Right hindlimb (tissue), 1 donor: Measurements from ENCODE around the gene TMEM9B.
"Not testable (repeated sequence)": the region's sequence is repeated elsewhere in the genome, so short reads cannot be mapped to it uniquely, and the experiment has no call there.

Experiments
- DNase-seq: peaks from one replicate; pipeline ENCODE4 v3.0.0-alpha.2; 2018

TMEM9B gene

GRCh38 chr11:8971924-8972316 is 7.7 kb upstream of the TMEM9B start:
- DNase-seq = no peak

GRCh38 chr11:8971196-8971923 is 7.1 kb upstream of the TMEM9B start:
- no peak for DNase-seq

GRCh38 chr11:8967184-8967583 is 2.9 kb upstream of the TMEM9B start:
- no peak for DNase-seq

GRCh38 chr11:8963569-8964323 is 496 bp downstream of the TMEM9B start:
- peak; percentile 28 for DNase-seq

GRCh38 chr11:8962841-8963240 is 1.4 kb downstream of the TMEM9B start:
- DNase-seq = no peak

GRCh38 chr11:8961401-8961800 is 2.8 kb downstream of the TMEM9B start:
- DNase-seq = no peak

- DNase-seq = peak; percentile 37
Measured at GRCh38 chr11:8959546-8960166, 4.6 kb downstream of the TMEM9B start.

GRCh38 chr11:8956860-8957259 is 7.4 kb downstream of the TMEM9B start:
- DNase-seq = no peak

GRCh38 chr11:8948886-8949285 is 15.4 kb downstream of the TMEM9B start:
- DNase-seq = no peak

- no peak for DNase-seq
Measured at GRCh38 chr11:8947230-8947943, 16.9 kb downstream of the TMEM9B start.

- DNase-seq = no peak
Measured at GRCh38 chr11:8942518-8943066, 21.6 kb downstream of the TMEM9B start, which contains the start of gene ASCL3. ASCL3 (minus strand) TSS chr11:8943016; CDS start chr11:8938161, 4,855 bp downstream.

- DNase-seq = no peak
Measured at GRCh38 chr11:8941341-8942103, 22.7 kb downstream of the TMEM9B start.

GRCh38 chr11:8937659-8938058 is 26.6 kb downstream of the TMEM9B start:
- DNase-seq = no peak

GRCh38 chr11:8937159-8937558 is 27.1 kb downstream of the TMEM9B start:
- DNase-seq = no peak

GRCh38 chr11:8935789-8936188 is 28.5 kb downstream of the TMEM9B start:
- DNase-seq = not testable (repeated sequence)

GRCh38 chr11:8934742-8935488 is 29.3 kb downstream of the TMEM9B start:
- DNase-seq = no peak

- no peak for DNase-seq
Measured at GRCh38 chr11:8933931-8934330, 30.3 kb downstream of the TMEM9B start.

- no peak for DNase-seq
Measured at GRCh38 chr11:8932564-8933180, 31.6 kb downstream of the TMEM9B start, which contains the start of gene C11orf16. C11orf16 (minus strand) TSS chr11:8932947; CDS start chr11:8932308, 639 bp downstream.

- DNase-seq = no peak
Measured at GRCh38 chr11:8930456-8931175, 33.6 kb downstream of the TMEM9B start.
